PC-9 (cell line): ENCODE results near the gene PAFAH2.

ENCODE experiments used
- CTCF ChIP-seq: fragments of 200-600 bp; sonication (generic); conservative IDR thresholded peaks from 2 replicates; pipeline ENCODE4 v1.6.1; 2017; ENCODE audit warnings: mixed run types, antibody characterized with exemption, mild to moderate bottlenecking, moderate library complexity
- EZH2 ChIP-seq: fragments of 200-600 bp; sonication (generic); IDR thresholded peaks from 2 replicates; pipeline ENCODE4 v1.8.0; 2017; ENCODE audit warnings: antibody characterized with exemption, low read depth

- no peak for TF ChIP-seq EZH2
- TF ChIP-seq CTCF, result no peak
Measured at GRCh38 chr1:26027716-26028489, 30.0 kb upstream of the PAFAH2 start.
